Heart left ventricle (tissue), 13 donors: ENCODE data around the gene RPL18.

ENCODE experiments used
- CTCF ChIP-seq, 12 donors: fragments of 200-600 bp; sonication (generic) in 4 of 12; IDR thresholded peaks; one replicate each; pipeline versions ENCODE4 v1.5.0 to v1.8.0; 2018 to 2022; ENCODE audit warnings: antibody characterized with exemption in 12 of 12, mild to moderate bottlenecking in 5 of 12
- POLR2A ChIP-seq, 2 donors: fragments of 450-650 bp; IDR thresholded peaks; one replicate each; pipeline ENCODE4 v1.6.1; 2017; ENCODE audit warnings: antibody characterized with exemption in 2 of 2, mild to moderate bottlenecking in 2 of 2, moderate library complexity in 2 of 2
- donor health status: ischemic (EF 13 %, LVEDD 7.1; RV severe dilation, severe dysfunction).
- donor health status: DM: no; HTN: yes; CAD: no.
- donor health status: DM: no; HTN: no; CAD: no.
- donor health status: ischemic (EF 25% LVEDD 6.9; RV normal size, moderate dysfunction).
- donor health status: ischemic (EF 25% LVEDD 5.7; RV mildly dilated, moderate dysfunction).
- donor health status: ischemic (EF 35%, LVEDD 5.7; RV mildly dilated, moderate dysfunction).
- donor health status: nonischemic (EF 11% LVEDD 7.7; RV severe dilation, severe dysfunction).
- donor health status: DM: yes; HTN: yes; CAD: no.
- donor health status: PGD.
- donor health status: ischemic (EF 29% LVEDD 5.4; RV normal size, mild dysfunction).
- donor health status: nonischemic (EF 23%, LVEDD 6.1; RV moderate dilation, normal function).

- TF ChIP-seq CTCF (IDR thresholded peaks at IDR 0.05), result peak in 1 of 12 donors; percentile 17
- no peak for TF ChIP-seq POLR2A (IDR thresholded peaks at IDR 0.05)
Measured at GRCh38 chr19:48617146-48617937, 1.6 kb downstream of the RPL18 start.
